HEK293 (cell line): ENCODE measurements around the gene ABCA2.

ENCODE experiments used
- ELK4 ChIP-seq: IDR thresholded peaks from 2 replicates; pipeline ENCODE4 v1.6.1; 2011; ENCODE audit warnings: mild to moderate bottlenecking, low read depth, low read length, borderline replicate concordance
- KLF8 ChIP-seq: fragments of 450-650 bp; formaldehyde crosslinking; IDR thresholded peaks from 2 replicates; pipeline ENCODE4 v1.5.1; 2016; ENCODE audit warnings: missing biosample characterization, missing genetic modification characterization
- REST ChIP-seq: fragments of 450-650 bp; formaldehyde crosslinking; IDR thresholded peaks from 2 replicates; pipeline ENCODE4 v1.5.1; 2016; ENCODE audit warnings: missing biosample characterization, missing genetic modification characterization
- ZBTB49 ChIP-seq: fragments of 450-650 bp; formaldehyde crosslinking; IDR thresholded peaks from 2 replicates; pipeline ENCODE4 v1.5.1; 2016; ENCODE audit warnings: missing biosample characterization, missing genetic modification characterization, low read depth
- ZNF280D ChIP-seq: fragments of 450-650 bp; formaldehyde crosslinking; IDR thresholded peaks from 2 replicates; pipeline ENCODE4 v1.5.1; 2016; ENCODE audit warnings: missing biosample characterization, missing genetic modification characterization
- ZNF292 ChIP-seq: fragments of 450-650 bp; formaldehyde crosslinking; IDR thresholded peaks from 2 replicates; pipeline ENCODE4 v1.5.1; 2016; ENCODE audit warnings: low read depth, missing biosample characterization, missing genetic modification characterization, borderline replicate concordance
- ZNF571 ChIP-seq: fragments of 450-650 bp; formaldehyde crosslinking; IDR thresholded peaks from 2 replicates; pipeline ENCODE4 v1.5.0; 2017; ENCODE audit warnings: missing biosample characterization, missing genetic modification characterization
- ZNF596 ChIP-seq: fragments of 450-650 bp; IDR thresholded peaks from 2 replicates; pipeline ENCODE4 v1.5.0; 2018; ENCODE audit warnings: missing biosample characterization, mild to moderate bottlenecking, missing genetic modification characterization, moderate library complexity
- TF ChIP-seq, protein P1 (sequence below): fragments of 450-650 bp; formaldehyde crosslinking; IDR thresholded peaks from 2 replicates; pipeline ENCODE4 v1.5.1; 2016; ENCODE audit warnings: missing biosample characterization, missing genetic modification characterization
- TF ChIP-seq, protein P2 (sequence below): sonication (generic); formaldehyde crosslinking; IDR thresholded peaks from 2 replicates; pipeline ENCODE4 v1.8.1; 2022; ENCODE audit warnings: mild to moderate bottlenecking, moderate library complexity, missing genetic modification reagents

- TF ChIP-seq, protein P1, sequence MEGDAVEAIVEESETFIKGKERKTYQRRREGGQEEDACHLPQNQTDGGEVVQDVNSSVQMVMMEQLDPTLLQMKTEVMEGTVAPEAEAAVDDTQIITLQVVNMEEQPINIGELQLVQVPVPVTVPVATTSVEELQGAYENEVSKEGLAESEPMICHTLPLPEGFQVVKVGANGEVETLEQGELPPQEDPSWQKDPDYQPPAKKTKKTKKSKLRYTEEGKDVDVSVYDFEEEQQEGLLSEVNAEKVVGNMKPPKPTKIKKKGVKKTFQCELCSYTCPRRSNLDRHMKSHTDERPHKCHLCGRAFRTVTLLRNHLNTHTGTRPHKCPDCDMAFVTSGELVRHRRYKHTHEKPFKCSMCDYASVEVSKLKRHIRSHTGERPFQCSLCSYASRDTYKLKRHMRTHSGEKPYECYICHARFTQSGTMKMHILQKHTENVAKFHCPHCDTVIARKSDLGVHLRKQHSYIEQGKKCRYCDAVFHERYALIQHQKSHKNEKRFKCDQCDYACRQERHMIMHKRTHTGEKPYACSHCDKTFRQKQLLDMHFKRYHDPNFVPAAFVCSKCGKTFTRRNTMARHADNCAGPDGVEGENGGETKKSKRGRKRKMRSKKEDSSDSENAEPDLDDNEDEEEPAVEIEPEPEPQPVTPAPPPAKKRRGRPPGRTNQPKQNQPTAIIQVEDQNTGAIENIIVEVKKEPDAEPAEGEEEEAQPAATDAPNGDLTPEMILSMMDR, result no peak
- no peak for TF ChIP-seq ZNF280D (tag by site-specific recombination)
- no peak for TF ChIP-seq ZNF596 (tag by site-specific recombination)
- TF ChIP-seq REST, result no peak
- no peak for TF ChIP-seq KLF8 (tag by site-specific recombination)
- TF ChIP-seq ZNF292 (tag by site-specific recombination), result no peak
- TF ChIP-seq, protein P2, sequence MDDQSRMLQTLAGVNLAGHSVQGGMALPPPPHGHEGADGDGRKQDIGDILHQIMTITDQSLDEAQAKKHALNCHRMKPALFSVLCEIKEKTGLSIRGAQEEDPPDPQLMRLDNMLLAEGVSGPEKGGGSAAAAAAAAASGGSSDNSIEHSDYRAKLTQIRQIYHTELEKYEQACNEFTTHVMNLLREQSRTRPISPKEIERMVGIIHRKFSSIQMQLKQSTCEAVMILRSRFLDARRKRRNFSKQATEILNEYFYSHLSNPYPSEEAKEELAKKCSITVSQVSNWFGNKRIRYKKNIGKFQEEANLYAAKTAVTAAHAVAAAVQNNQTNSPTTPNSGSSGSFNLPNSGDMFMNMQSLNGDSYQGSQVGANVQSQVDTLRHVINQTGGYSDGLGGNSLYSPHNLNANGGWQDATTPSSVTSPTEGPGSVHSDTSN (CRISPR knock-in tag), result no peak
- no peak for TF ChIP-seq ZNF571
- TF ChIP-seq ELK4, result no peak
- no peak for TF ChIP-seq ZBTB49 (tag by site-specific recombination)
Observed at GRCh38 chr9:136977223-136977622, 50.8 kb downstream of the ABCA2 start, which contains the start of gene PTGDS.
